Body of pancreas (tissue), 4 donors: ENCODE measurements around the gene ZNF565. TPM values are rescaled to one million over a fixed set of nuclear protein-coding genes. Genes with fewer than 3 reads are reported as not detected.

Experiments used
- ATAC-seq: fragments of 150-250 bp; one replicate; pipeline ENCODE4 v1.9.1; 2016
- DNase-seq, 4 donors: peaks; one replicate each; pipeline ENCODE4 v3.0.0-alpha.2; 2019
- H3K27ac ChIP-seq, 4 donors: fragments of 200-600 bp; sonication (generic); 1 replicate in 3 of 4; 2 replicates in 1 of 4; pipeline versions ENCODE4 v1.5.1 to v1.6.1; 2016 to 2019; ENCODE audit warnings: mild to moderate bottlenecking in 1 of 4, mixed read lengths in 1 of 4, moderate library complexity in 1 of 4
- H3K27me3 ChIP-seq, 2 donors: fragments of 200-600 bp; sonication (generic); one replicate each; pipeline ENCODE4 v1.6.0; 2016; ENCODE audit warnings: mild to moderate bottlenecking in 1 of 2
- H3K36me3 ChIP-seq, 2 donors: fragments of 200-600 bp; sonication (generic); replicated peaks in 1 of 2; 2 replicates each; pipeline ENCODE4 v1.5.1; 2016; ENCODE audit warnings: low read depth in 2 of 2; ENCODE audit not compliant: insufficient read depth in 1 of 2
- H3K4me1 ChIP-seq: fragments of 200-600 bp; sonication (generic); one replicate; pipeline ENCODE4 v1.6.0; 2016
- H3K4me3 ChIP-seq, 2 donors: fragments of 200-600 bp; sonication (generic); 1 replicate in 1 of 2; 2 replicates in 1 of 2; pipeline ENCODE4 v1.5.1; 2016 to 2019
- H3K9me3 ChIP-seq, 3 donors: fragments of 200-600 bp; sonication (generic); 1 replicate in 2 of 3; 2 replicates in 1 of 3; pipeline ENCODE4 v1.5.1; 2016
- CTCF ChIP-seq, 7 experiments: fragments of 450-650 bp in 4 of 7; fragments of 200-600 bp in 3 of 7; sonication (generic) in 3 of 7; IDR thresholded peaks; one replicate each; pipeline ENCODE4 v1.5.1; 2016 to 2019; ENCODE audit warnings: antibody characterized with exemption in 7 of 7
- POLR2A ChIP-seq, 3 donors: fragments of 450-650 bp; IDR thresholded peaks; one replicate each; pipeline ENCODE4 v1.6.1; 2016; ENCODE audit warnings: antibody characterized with exemption in 3 of 3, mild to moderate bottlenecking in 2 of 3
- WGBS, 2 donors: methylation state at CpG; one replicate each; pipeline ENCODE4 v1.1.5; 2017; 5-methylcytosine and 5-hydroxymethylcytosine counted together
- intact Hi-C: fragments of 100-400 bp; cut with DNase I; formaldehyde crosslinking; loops from one replicate; pipeline ENCODE4 v1.15.1; 2023
- total RNA-seq, 2 donors: library from RNA; depleted of rRNA; stranded (reverse); fragments of >200 nt; gene quantifications; one replicate each; pipeline ENCODE4 v1.1.0, GENCODE V29; 2016

ZNF565 gene
- total RNA-seq, 2 donors from 2014 or later = 4.9 to 5.3 TPM

- 84 to 86% methylated on average over 12 to 13 of the region's 13 CpGs for WGBS, 2 donors
- no peaks in the 10 kb centered on the region for H3K27me3 ChIP-seq
- no peak overlapping the region for H3K27ac ChIP-seq
Measured at GRCh38 chr19:36149673-36150406, 64.6 kb downstream of the ZNF565 start.

GRCh38 chr19:36144624-36145023 lies 69.8 kb downstream of the ZNF565 start:
- WGBS, 2 donors = 95 to 98% methylated on average over 6 of the region's 6 CpGs
- Histone ChIP-seq H3K4me1 (peaks cover 10% of the 10 kb centered on the region), H3K27ac (no peak overlapping the region), H3K27me3 (no peaks in the 10 kb centered on the region), H3K9me3 (no peaks in the 10 kb centered on the region), H3K4me3 (no peak overlapping the region), H3K36me3 (peaks cover 15 to 42% of the 10 kb centered on the region in 2 donors)
- DNase-seq = no peak
- no peak for ATAC-seq
- intact Hi-C loops = no loop called here
- no peak for TF ChIP-seq POLR2A (IDR thresholded peaks at IDR 0.05)

More at GRCh38 chr19:36149673-36150406, 64.6 kb downstream of the ZNF565 start:
- intact Hi-C loops = no loop called here
- DNase-seq (peak in 1 of 4 donors; percentile 15), ATAC-seq (no peak)
- H3K4me3 ChIP-seq = no peak overlapping the region
- peaks cover 4% of the 10 kb centered on the region for H3K4me1 ChIP-seq
- H3K36me3 ChIP-seq = peaks cover 19 to 35% of the 10 kb centered on the region in 2 donors
- TF ChIP-seq POLR2A (IDR thresholded peaks at IDR 0.05) = no peak
- TF ChIP-seq CTCF (IDR thresholded peaks at IDR 0.05) = no peak
- H3K9me3 ChIP-seq = no peaks in the 10 kb centered on the region

- Histone ChIP-seq H3K9me3 (no peaks in the 10 kb centered on the region), H3K4me1 (peaks cover 24% of the 10 kb centered on the region), H3K36me3 (peaks cover 15 to 35% of the 10 kb centered on the region in 2 donors), H3K4me3 (no peak overlapping the region), H3K27me3 (no peaks in the 10 kb centered on the region), H3K27ac (no peak overlapping the region)
- no peak for ATAC-seq
- DNase-seq = no peak
- TF ChIP-seq POLR2A (IDR thresholded peaks at IDR 0.05) (no peak), CTCF (IDR thresholded peaks at IDR 0.05) (no peak)
- WGBS, 2 donors = 93 to 96% methylated on average over 9 of the region's 9 CpGs
- intact Hi-C loops = no loop called here
Measured at GRCh38 chr19:36142496-36142895, 72.0 kb downstream of the ZNF565 start.

GRCh38 chr19:36142046-36142445 lies 72.4 kb downstream of the ZNF565 start:
- Histone ChIP-seq H3K36me3 (peaks cover 15 to 32% of the 10 kb centered on the region in 2 donors), H3K9me3 (no peaks in the 10 kb centered on the region), H3K4me1 (peaks cover 28% of the 10 kb centered on the region), H3K27me3 (no peaks in the 10 kb centered on the region), H3K4me3 (no peak overlapping the region), H3K27ac (no peak overlapping the region)
- ATAC-seq (no peak), DNase-seq (no peak)
- intact Hi-C loops = no loop called here
- WGBS, 2 donors = 93 to 95% methylated on average over 14 of the region's 14 CpGs
- TF ChIP-seq POLR2A (IDR thresholded peaks at IDR 0.05) = no peak
- TF ChIP-seq CTCF (IDR thresholded peaks at IDR 0.05) = no peak

GRCh38 chr19:36141039-36141927 lies 73.2 kb downstream of the ZNF565 start:
- peak overlapping the region; percentile 78 to 89 for H3K4me3 ChIP-seq
- peak; percentile 86 to 91 (median 89) for DNase-seq
- no peaks in the 10 kb centered on the region for H3K27me3 ChIP-seq
- WGBS, 2 donors = 31 to 61% methylated on average over 15 to 28 of the region's 42 CpGs
- intact Hi-C loops = no loop called here
- peak in 2 of 3 donors; percentile 41 to 51 for TF ChIP-seq POLR2A (IDR thresholded peaks at IDR 0.05)
- TF ChIP-seq CTCF (IDR thresholded peaks at IDR 0.05) = no peak
- ATAC-seq = peak; percentile 61
- H3K27ac ChIP-seq = peak overlapping the region; percentile 97 to 99 (median 98)
- H3K9me3 ChIP-seq = no peaks in the 10 kb centered on the region
- H3K36me3 ChIP-seq = peaks cover 8 to 24% of the 10 kb centered on the region in 2 donors
- H3K4me1 ChIP-seq = peaks cover 36% of the 10 kb centered on the region
